ENCODE results near the gene SELPLG.

GRCh38 chr12:108612788-108613282 is 20.9 kb downstream of the SELPLG start:
- TF ChIP-seq CTCF (IDR thresholded peaks at IDR 0.05 in 4 of 5, conservative IDR thresholded peaks at IDR 0.05 in 1 of 5) (no peak), POLR2A (IDR thresholded peaks at IDR 0.05) (no peak)
